K562 (cell line): ENCODE results near the gene KRT80. TPM values are rescaled to one million over a fixed set of nuclear protein-coding genes. Genes with fewer than 3 reads are reported as not detected.

Experiments used
- ATAC-seq: fragments of 200-7000 bp; cut with Tn5 transposase; 3 replicates; pipeline ENCODE4 v1.9.1; 2020; ENCODE audit warnings: moderate library complexity
- BruUV-seq: library from RNA; stranded (reverse); fragments of 400-500 nt; replicated peaks from 2 replicates; lab custom pipeline; 2021; lab: Mats Ljungman, UMichigan
- CTCF ChIA-PET: fragments of 300-600 bp; formaldehyde crosslinking; extraction: SDS; loops from one replicate; lab custom pipeline; 2021; ENCODE audit warnings: low intra/inter-chr PET ratio; lab: Yijun Ruan, JAX
- POLR2A ChIA-PET: fragments of 300-600, 350-650 bp; sonication (Branson Sonifier 250); formaldehyde crosslinking; extraction: SDS; loops from one replicate; lab custom pipeline; 2021; ENCODE audit warnings: antibody characterized with exemption, inconsistent platforms; lab: Yijun Ruan, JAX
- DNase-seq, 4 experiments: peaks; one replicate each; pipeline versions ENCODE4 v3.0.0 to v3.0.0-alpha.2; 2011 to 2018; ENCODE audit warnings: low spot score in 3 of 4, mixed read lengths in 3 of 4; ENCODE audit errors: extremely low read depth in 1 of 4
- FAIRE-seq: peaks from 2 replicates; lab custom pipeline; 2011; peaks lifted over from hg19 to GRCh38; lab: Jason Lieb, UNC
- H2AFZ ChIP-seq: 2 replicates; pipeline ENCODE4 v1.6.0; 2011; ENCODE audit warnings: low read depth, low read length, control low read depth, inconsistent platforms
- H3K27ac ChIP-seq: fragments of 200-600 bp; 3 replicates; pipeline ENCODE4 v1.8.0; 2011; ENCODE audit warnings: low read depth, mild to moderate bottlenecking, control low read depth, inconsistent platforms, low read length, moderate library complexity, mixed read lengths; ENCODE audit errors: extremely low read depth
- H3K27me3 ChIP-seq, 2 experiments: fragments of 300-600 bp in 1 of 2; 2 replicates in 1 of 2; 3 replicates in 1 of 2; pipeline versions ENCODE4 v1.6.0 to v1.8.0; 2011; ENCODE audit warnings: inconsistent platforms in 2 of 2, low read length in 2 of 2, mild to moderate bottlenecking in 1 of 2, mixed read lengths in 1 of 2, moderate library complexity in 1 of 2; ENCODE audit not compliant: control insufficient read depth in 2 of 2, insufficient read depth in 2 of 2
- H3K36me3 ChIP-seq: fragments of 300-600 bp; 3 replicates; pipeline ENCODE4 v1.8.0; 2011; ENCODE audit warnings: mild to moderate bottlenecking, low read length, inconsistent platforms; ENCODE audit not compliant: control insufficient read depth, insufficient read depth
- H3K4me1 ChIP-seq, 2 experiments: fragments of 200-600 bp in 1 of 2; replicated peaks in 1 of 2; 2 replicates in 1 of 2; 3 replicates in 1 of 2; pipeline versions ENCODE4 v1.5.1 to v1.8.0; 2011; ENCODE audit warnings: inconsistent platforms in 2 of 2, low read length in 2 of 2, mild to moderate bottlenecking in 1 of 2, mixed read lengths in 1 of 2, moderate library complexity in 1 of 2; ENCODE audit not compliant: control insufficient read depth in 2 of 2, insufficient read depth in 2 of 2
- H3K4me2 ChIP-seq: 2 replicates; pipeline ENCODE4 v1.6.1; 2011; ENCODE audit warnings: low read length, control low read depth, inconsistent platforms, mixed read lengths; ENCODE audit not compliant: insufficient read depth
- H3K4me3 ChIP-seq: fragments of 200-600 bp; sonication (generic), shearing (Covaris generic); 2 replicates; pipeline ENCODE4 v1.5.1; 2016; ENCODE audit warnings: control low read depth, inconsistent platforms
- H3K79me2 ChIP-seq: fragments of 200-600 bp; 3 replicates; pipeline ENCODE4 v1.8.0; 2011; ENCODE audit warnings: low read length, inconsistent platforms; ENCODE audit not compliant: control insufficient read depth, insufficient read depth
- H3K9ac ChIP-seq, 2 experiments: 2 replicates each; pipeline versions ENCODE4 v1.6.0 to v1.6.1; 2011; ENCODE audit warnings: low read depth in 2 of 2, low read length in 2 of 2, control low read depth in 1 of 2, inconsistent platforms in 1 of 2, mild to moderate bottlenecking in 1 of 2, mixed read lengths in 1 of 2; ENCODE audit not compliant: insufficient read depth in 1 of 2
- H3K9me1 ChIP-seq: one replicate; pipeline ENCODE4 v1.6.0; 2011; ENCODE audit warnings: inconsistent platforms, mild to moderate bottlenecking, low read length, moderate library complexity; ENCODE audit not compliant: control insufficient read depth, insufficient read depth
- H3K9me3 ChIP-seq: replicated peaks from 2 replicates; pipeline ENCODE4 v1.5.1; 2011; ENCODE audit warnings: low read depth, low read length, inconsistent platforms; ENCODE audit not compliant: control insufficient read depth, insufficient read depth
- H4K20me1 ChIP-seq: replicated peaks from 2 replicates; pipeline ENCODE4 v1.6.1; 2011; ENCODE audit warnings: low read length, inconsistent platforms, mixed read lengths; ENCODE audit not compliant: control insufficient read depth, insufficient read depth
- CREB5 ChIP-seq: fragments of 250-450 bp; sonication (Bioruptor Pico); IDR thresholded peaks from 2 replicates; pipeline ENCODE4 v1.5.0; 2020; ENCODE audit warnings: mild to moderate bottlenecking
- DLX4 ChIP-seq: fragments of 250-450 bp; sonication (Bioruptor Pico); IDR thresholded peaks from 2 replicates; pipeline ENCODE4 v1.6.1; 2021; ENCODE audit warnings: mild to moderate bottlenecking
- ELK3 ChIP-seq: fragments of 450-650 bp; formaldehyde crosslinking; IDR thresholded peaks from 2 replicates; pipeline ENCODE4 v1.4.0; 2020; ENCODE audit warnings: mild to moderate bottlenecking
- FOXK1 ChIP-seq: sonication (generic); formaldehyde crosslinking; IDR thresholded peaks from 2 replicates; pipeline ENCODE4 v1.8.0; 2022; ENCODE audit warnings: missing genetic modification reagents, mild to moderate bottlenecking, borderline replicate concordance
- KDM5B ChIP-seq: fragments of 200-600 bp; sonication (generic); IDR thresholded peaks from 2 replicates; pipeline ENCODE4 v1.6.1; 2012; ENCODE audit warnings: low read depth, mild to moderate bottlenecking, moderate library complexity, low read length, control low read depth, inconsistent platforms; ENCODE audit not compliant: insufficient replicate concordance
- MXI1 ChIP-seq: IDR thresholded peaks from 2 replicates; pipeline ENCODE4 v1.6.1; 2011; ENCODE audit warnings: low read depth, mild to moderate bottlenecking, improper control_type of control experiment, low read length
- PHF21A ChIP-seq: fragments of 450-650 bp; IDR thresholded peaks from 2 replicates; pipeline ENCODE4 v1.6.1; 2017; ENCODE audit warnings: low read depth, borderline replicate concordance
- PTTG1 ChIP-seq: fragments of 450-650 bp; IDR thresholded peaks from 2 replicates; pipeline ENCODE4 v1.6.1; 2016; ENCODE audit warnings: low read depth, mild to moderate bottlenecking, missing genetic modification characterization, missing compliant biosample characterization
- UBTF ChIP-seq, 2 experiments: IDR thresholded peaks; 2 replicates each; pipeline ENCODE4 v1.6.1; 2012; ENCODE audit warnings: improper control_type of control experiment in 2 of 2, low read depth in 2 of 2, low read length in 2 of 2, borderline replicate concordance in 1 of 2
- ZBTB9 ChIP-seq: fragments of 450-650 bp; formaldehyde crosslinking; IDR thresholded peaks from 2 replicates; pipeline ENCODE4 v1.4.0; 2020; ENCODE audit warnings: mild to moderate bottlenecking, moderate library complexity
- ZNF511 ChIP-seq: sonication (generic); formaldehyde crosslinking; IDR thresholded peaks from 2 replicates; pipeline ENCODE4 v1.8.0; 2022; ENCODE audit warnings: mild to moderate bottlenecking, missing genetic modification reagents
- ZNF76 ChIP-seq: fragments of 250-450 bp; sonication (Bioruptor Pico); IDR thresholded peaks from 2 replicates; pipeline ENCODE4 v1.4.0; 2020; ENCODE audit warnings: mild to moderate bottlenecking, moderate library complexity, borderline replicate concordance
- WGBS: fragments of 100-300 bp; shearing (Covaris generic); methylation state at CpG from one replicate; pipeline ENCODE4 v1.1.6; 2016; ENCODE audit warnings: low coverage, mixed read lengths; ENCODE audit not compliant: insufficient coverage; ENCODE audit errors: missing lambda C conversion rate; 5-methylcytosine and 5-hydroxymethylcytosine counted together
- in situ Hi-C: fragments of 300-500 bp; cut with MboI; formaldehyde crosslinking; loops from 4 replicates; pipeline ENCODE4 v1.15.0; 2018; ENCODE audit warnings: inconsistent platforms, mixed read lengths
- intact Hi-C: fragments of 100-400 bp; cut with micrococcal nuclease; formaldehyde crosslinking; loops from 2 replicates; pipeline ENCODE4 v1.14.2; 2022
- polyA plus RNA-seq, 8 experiments: library from polyadenylated mRNA; depleted of rRNA in 4 of 8; stranded (reverse) in 5 of 8; unstranded in 3 of 8; fragments of >200 nt; fragmentation: Nextera tagmentation in 2 of 8; fragmentation: Illumina TruSeq in 1 of 8; extraction: Ambion mirVana in 2 of 8; extraction: Trizol in 1 of 8; gene quantifications; 2 replicates each; pipeline versions ENCODE4 v1.2.1 to v1.2.3, GENCODE V29; 2011 to 2014; ENCODE audit warnings: inconsistent platforms in 1 of 8, missing spikeins in 1 of 8
- total RNA-seq, 7 experiments: library from RNA; depleted of rRNA in 6 of 7; stranded (reverse); fragments of >200 nt in 6 of 7; fragmentation: Illumina TruSeq in 2 of 7; extraction: Trizol in 2 of 7; gene quantifications; 2 replicates each; pipeline versions ENCODE4 v1.2.1 to v1.2.3, GENCODE V29; 2011 to 2021; ENCODE audit warnings: low replicate concordance in 1 of 7

KRT80 gene
- total and polyA plus RNA-seq, 9 of the 15 experiments (the other 6 are each of a cell fraction or from before 2014, with no cell fraction given) = not detected

- peaks cover 2% of the 10 kb centered on the region for H3K9me1 ChIP-seq
- H3K9ac ChIP-seq = no peak overlapping the region
- H4K20me1 ChIP-seq = peaks cover 12% of the 10 kb centered on the region; the same call in 1 of the 2 replicates
- H3K4me3 ChIP-seq = no peak overlapping the region
- H3K36me3 ChIP-seq = no peaks in the 10 kb centered on the region
- H3K4me1 ChIP-seq = peaks cover 0 to 5% of the 10 kb centered on the region in 2 experiments; a peak in 1 of 5 replicates
- intact Hi-C loops = no loop called here
- H3K27me3 ChIP-seq = peaks cover 23 to 71% of the 10 kb centered on the region in 2 experiments; a peak in 4 of 5 replicates
- H3K79me2 ChIP-seq = no peaks in the 10 kb centered on the region
- H3K27ac ChIP-seq = no peak overlapping the region
- FAIRE-seq (no peak), DNase-seq (no peak), ATAC-seq (no peak)
- H3K4me2 ChIP-seq = no peak overlapping the region
- POLR2A ChIA-PET = interaction anchor here (0.5 to 0.7 kb wide), 5 partner anchors 9 to 225 kb away, joined by 3 read pairs; no protein-coding TSS in a partner anchor
- BruUV-seq = no TSS peak
- CTCF ChIA-PET = no interaction called here
- H3K9me3 ChIP-seq = no peaks in the 10 kb centered on the region
- no peak overlapping the region for H2AFZ ChIP-seq
- 1% methylated on average over 20 of the region's 20 CpGs for WGBS
- in situ Hi-C loops = no loop called here
- TF ChIP-seq UBTF (IDR thresholded peaks at IDR 0.05; ENCODE audit: borderline replicate concordance in 1 of 2, low read depth in 2 of 2, low read length in 2 of 2) (no peak), KDM5B (no peak), ZBTB9 (no peak), ZNF76 (CRISPR knock-in tag) (no peak), PTTG1 (tag) (no peak), MXI1 (no peak), ELK3 (CRISPR knock-in tag) (no peak), DLX4 (CRISPR knock-in tag) (no peak), ZNF511 (CRISPR knock-in tag) (no peak), FOXK1 (CRISPR knock-in tag) (no peak), CREB5 (CRISPR knock-in tag) (no peak), PHF21A (no peak)
Measured at GRCh38 chr12:52173526-52173925, 18.3 kb downstream of the KRT80 start.
